GM12878 (cell line): ENCODE results near the gene INSRR. TPM values are rescaled to one million over a fixed set of nuclear protein-coding genes. Genes with fewer than 3 reads are reported as not detected.

ENCODE experiments used
- ATAC-seq: fragments of 200-7000 bp; cut with Tn5 transposase; 3 replicates; pipeline ENCODE4 v1.9.1; 2020; ENCODE audit warnings: mild to moderate bottlenecking, moderate library complexity
- BruUV-seq: library from RNA; stranded (reverse); fragments of 400-500 nt; replicated peaks from 2 replicates; lab custom pipeline; 2021; lab: Mats Ljungman, UMichigan
- CTCF ChIA-PET: fragments of 300-600 bp; sonication (Branson Sonifier 250); formaldehyde crosslinking; extraction: SDS; loops from one replicate; lab custom pipeline; 2021; ENCODE audit warnings: inconsistent platforms; lab: Yijun Ruan, JAX
- POLR2A ChIA-PET: fragments of 350-600 bp; formaldehyde crosslinking; extraction: SDS; loops from one replicate; lab custom pipeline; 2021; ENCODE audit warnings: inconsistent platforms; lab: Charles Lee
- RAD21 ChIA-PET: fragments of 300-600 bp; sonication (Branson Sonifier 250); formaldehyde crosslinking; loops from one replicate; lab custom pipeline; 2023; ENCODE audit warnings: antibody characterized with exemption; ENCODE audit not compliant: unreplicated experiment; lab: Charles Lee
- SMC1A ChIA-PET: fragments of 300-600 bp; sonication (Branson Sonifier 250); formaldehyde crosslinking; loops from one replicate; lab custom pipeline; 2023; ENCODE audit not compliant: unreplicated experiment, uncharacterized antibody; lab: Charles Lee
- DNase-seq: peaks from one replicate; pipeline ENCODE4 v3.0.0-alpha.2; 2011; ENCODE audit warnings: low read depth, low spot score
- FAIRE-seq: peaks from 3 replicates; lab custom pipeline; 2011; peaks lifted over from hg19 to GRCh38; lab: Jason Lieb, UNC
- H2AFZ ChIP-seq: 2 replicates; pipeline ENCODE4 v1.6.0; 2011; ENCODE audit warnings: low read depth, low read length, control low read depth; ENCODE audit not compliant: control insufficient read depth
- H3K27ac ChIP-seq: 2 replicates; pipeline ENCODE4 v1.5.1; 2011; ENCODE audit warnings: control low read depth; ENCODE audit not compliant: control insufficient read depth, insufficient read depth
- H3K27me3 ChIP-seq, 2 experiments: replicated peaks in 1 of 2; 2 replicates each; pipeline versions ENCODE4 v1.6.0 to v1.6.1; 2011; ENCODE audit warnings: low read length in 1 of 2; ENCODE audit not compliant: control insufficient read depth in 2 of 2, insufficient read depth in 2 of 2
- H3K36me3 ChIP-seq, 2 experiments: 2 replicates each; pipeline ENCODE4 v1.5.1; 2011; ENCODE audit warnings: low read length in 1 of 2; ENCODE audit not compliant: control insufficient read depth in 2 of 2, insufficient read depth in 2 of 2
- H3K4me1 ChIP-seq: 2 replicates; pipeline ENCODE4 v1.6.1; 2011; ENCODE audit warnings: mild to moderate bottlenecking, low read length, moderate library complexity, mixed read lengths; ENCODE audit not compliant: control insufficient read depth, insufficient read depth
- H3K4me2 ChIP-seq: 2 replicates; pipeline ENCODE4 v1.6.0; 2011; ENCODE audit warnings: control low read depth; ENCODE audit not compliant: control insufficient read depth, insufficient read depth
- H3K4me3 ChIP-seq: fragments of 200-600 bp; sonication (generic); 2 replicates; pipeline ENCODE4 v1.5.1; 2016
- H3K79me2 ChIP-seq: 2 replicates; pipeline ENCODE4 v1.6.0; 2011; ENCODE audit warnings: low read length; ENCODE audit not compliant: control insufficient read depth, insufficient read depth
- H3K9ac ChIP-seq: 2 replicates; pipeline ENCODE4 v1.8.0; 2011; ENCODE audit warnings: low read length, control low read depth, mixed read lengths; ENCODE audit not compliant: control insufficient read depth, insufficient read depth
- H3K9me3 ChIP-seq: replicated peaks from 3 replicates; pipeline ENCODE4 v1.5.1; 2011; ENCODE audit warnings: mild to moderate bottlenecking, low read length; ENCODE audit not compliant: control insufficient read depth, insufficient read depth
- H4K20me1 ChIP-seq: 2 replicates; pipeline ENCODE4 v1.6.0; 2011; ENCODE audit not compliant: control insufficient read depth, insufficient read depth
- CTCF ChIP-seq, 3 experiments: IDR thresholded peaks in 2 of 3; conservative IDR thresholded peaks in 1 of 3; 2 replicates each; pipeline ENCODE4 v1.5.1; 2011; ENCODE audit warnings: low read depth in 3 of 3, low read length in 3 of 3, mild to moderate bottlenecking in 3 of 3, control low read depth in 2 of 3, moderate library complexity in 2 of 3, inconsistent platforms in 1 of 3, mixed read lengths in 1 of 3; ENCODE audit not compliant: control insufficient read depth in 2 of 3, insufficient read depth in 1 of 3; ENCODE audit errors: extremely low read depth in 1 of 3
- HDGF ChIP-seq: fragments of 450-650 bp; IDR thresholded peaks from 2 replicates; pipeline ENCODE4 v1.6.1; 2016; ENCODE audit warnings: antibody characterized with exemption
- WGBS: methylation state at CpG from one replicate; pipeline ENCODE4 v1.1.6; 2016; ENCODE audit warnings: low lambda C conversion rate; ENCODE audit not compliant: insufficient replicate concordance, insufficient coverage; ENCODE audit errors: missing lambda C conversion rate; 5-methylcytosine and 5-hydroxymethylcytosine counted together
- in situ Hi-C: fragments of 300-500 bp; cut with MboI; formaldehyde crosslinking; loops from 9 replicates; pipeline ENCODE4 v1.14.3; 2018; ENCODE audit warnings: mixed read lengths
- intact Hi-C: fragments of 100-400 bp; cut with micrococcal nuclease; formaldehyde crosslinking; loops from one replicate; pipeline ENCODE4 v1.14.2; 2022; ENCODE audit not compliant: unreplicated experiment
- polyA plus RNA-seq, 11 experiments: library from polyadenylated mRNA; depleted of rRNA in 4 of 11; unstranded in 6 of 11; stranded (reverse) in 5 of 11; fragments of >200 nt; fragmentation: Nextera tagmentation in 4 of 11; fragmentation: Illumina TruSeq in 1 of 11; extraction: Ambion mirVana in 4 of 11; extraction: Trizol in 1 of 11; gene quantifications; 1 replicate in 1 of 11; 2 replicates in 10 of 11; pipeline versions ENCODE4 v1.2.1 to v1.2.3, GENCODE V29; 2011 to 2016; ENCODE audit warnings: inconsistent platforms in 2 of 11, missing spikeins in 2 of 11, low read depth in 1 of 11
- total RNA-seq, 4 experiments: library from RNA; depleted of rRNA in 3 of 4; stranded (reverse); fragments of >200 nt in 3 of 4; fragmentation: Illumina TruSeq in 1 of 4; extraction: Trizol in 1 of 4; gene quantifications; 2 replicates each; pipeline versions ENCODE4 v1.2.1 to v1.2.3, GENCODE V29; 2013 to 2021
- TF ChIP-seq, protein P1 (sequence below): IDR thresholded peaks from 2 replicates; pipeline ENCODE4 v1.6.1; 2011; ENCODE audit warnings: low read depth, mild to moderate bottlenecking, low read length, moderate library complexity, borderline replicate concordance; ENCODE audit errors: extremely low read depth

INSRR gene
- total and polyA plus RNA-seq, 10 of the 15 experiments (the other 5 are each of a cell fraction or from before 2014, with no cell fraction given): 0.01 TPM; not detected in 9

DNA sequence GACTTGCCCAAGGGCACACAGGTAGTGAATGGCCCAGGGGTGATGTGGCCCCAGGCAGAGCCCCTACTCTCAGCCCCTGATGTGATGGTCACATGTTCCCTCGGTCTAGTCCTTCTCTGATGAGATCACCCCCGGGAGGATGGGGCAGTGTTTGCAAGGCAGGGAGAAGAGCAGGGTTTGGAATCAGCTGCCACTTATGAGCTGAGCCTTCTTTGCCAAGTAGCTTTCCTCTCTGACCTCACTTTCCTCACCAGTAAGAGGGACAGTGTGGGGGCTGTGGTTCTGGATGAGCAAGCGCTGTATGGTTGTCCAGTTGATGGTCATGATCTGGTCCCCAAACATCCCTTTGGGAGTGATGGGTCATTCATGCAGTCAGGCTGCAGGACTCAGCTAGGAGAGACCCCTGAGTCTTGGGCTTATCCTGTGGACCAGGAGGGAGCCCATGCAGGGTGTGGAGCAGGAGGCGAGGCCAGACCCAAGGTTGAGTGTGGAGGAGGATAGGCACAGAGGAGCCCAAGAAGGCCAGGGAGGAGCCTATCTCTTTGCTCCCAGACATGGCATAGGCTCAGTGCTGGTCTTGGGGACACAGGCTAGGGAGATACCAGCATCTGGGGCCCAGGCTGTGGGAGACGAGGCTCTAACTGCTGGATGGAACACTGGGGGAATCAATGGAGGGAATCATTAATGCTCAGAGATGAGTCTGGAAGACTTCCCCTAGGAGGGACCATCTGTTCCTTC is 18.7 kb upstream of the INSRR start (continued):
- TF ChIP-seq, protein P1, sequence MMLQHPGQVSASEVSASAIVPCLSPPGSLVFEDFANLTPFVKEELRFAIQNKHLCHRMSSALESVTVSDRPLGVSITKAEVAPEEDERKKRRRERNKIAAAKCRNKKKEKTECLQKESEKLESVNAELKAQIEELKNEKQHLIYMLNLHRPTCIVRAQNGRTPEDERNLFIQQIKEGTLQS: no peak

DNA sequence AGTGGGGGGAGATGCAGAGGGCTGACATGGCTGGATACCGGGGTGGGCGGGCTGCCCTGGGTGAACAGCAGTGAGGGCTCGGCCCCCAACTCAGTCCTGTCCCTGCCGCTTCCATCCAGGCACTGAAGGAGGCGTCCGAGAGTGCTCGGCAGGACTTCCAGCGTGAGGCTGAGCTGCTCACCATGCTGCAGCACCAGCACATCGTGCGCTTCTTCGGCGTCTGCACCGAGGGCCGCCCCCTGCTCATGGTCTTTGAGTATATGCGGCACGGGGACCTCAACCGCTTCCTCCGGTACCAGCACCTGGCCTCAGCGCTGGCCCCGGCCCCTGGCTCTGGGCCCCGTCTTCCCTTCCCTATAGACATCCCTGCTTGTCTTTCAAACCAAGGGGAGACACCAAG is 17.4 kb upstream of the INSRR start:
- Histone ChIP-seq H2AFZ (no peak overlapping the region), H3K36me3 (no peaks in the 10 kb centered on the region), H3K9ac (no peak overlapping the region), H4K20me1 (no peaks in the 10 kb centered on the region), H3K4me3 (no peak overlapping the region), H3K4me2 (no peak overlapping the region), H3K79me2 (no peaks in the 10 kb centered on the region), H3K27ac (no peak overlapping the region), H3K9me3 (no peaks in the 10 kb centered on the region), H3K4me1 (no peaks in the 10 kb centered on the region), H3K27me3 (peaks cover 0 to 11% of the 10 kb centered on the region in 2 experiments; a peak in 3 of 4 replicates)
- RAD21 ChIA-PET: interaction anchor here (1.1 kb wide), 1 partner anchor 150 kb away, joined by 5 read pairs; no protein-coding TSS in a partner anchor
- CTCF ChIA-PET: interaction anchor here (1.0 to 1.5 kb wide), 3 partner anchors 14 to 198 kb away, joined by 3 to 4 read pairs (median 3); partner anchors contain the start of gene NTRK1
- in situ Hi-C loops (no loop called here), intact Hi-C loops (no loop called here)
- FAIRE-seq (no peak), DNase-seq (no peak), ATAC-seq (peak; percentile 67)
- 37% methylated on average over 17 of the region's 21 CpGs for WGBS
- POLR2A ChIA-PET: interaction anchor here (0.6 kb wide), 1 partner anchor 211 kb away, joined by 3 read pairs; no protein-coding TSS in a partner anchor
- SMC1A ChIA-PET: interaction anchor here (1.8 kb wide), 1 partner anchor 14 kb away, joined by 5 read pairs; no protein-coding TSS in a partner anchor
- no TSS peak for BruUV-seq
- TF ChIP-seq CTCF (IDR thresholded peaks at IDR 0.05 in 2 of 3, conservative IDR thresholded peaks at IDR 0.05 in 1 of 3; ENCODE audit: control insufficient read depth in 2 of 3, extremely low read depth in 1 of 3, insufficient read depth in 1 of 3, low read depth in 3 of 3, low read length in 3 of 3) (0 out of 6 replicates have a peak, but pooled peaks of 1 of the 3 experiments have one; percentile 20), HDGF (no peak)
